Activated naive CD4-positive, alpha-beta T cell (primary cell): ENCODE results near the gene TSPAN18.

Source experiments
- DNase-seq, 4 experiments: peaks; one replicate each; lab custom pipeline; 2025; lab: John Stamatoyannopoulos, UW

TSPAN18 gene

GRCh38 chr11:44848203-44848962, 121.6 kb downstream of the TSPAN18 start:
- DNase-seq = no peak

GRCh38 chr11:44848963-44849350, 122.2 kb downstream of the TSPAN18 start:
- no peak for DNase-seq

GRCh38 chr11:44849424-44849823, 122.7 kb downstream of the TSPAN18 start:
- no peak for DNase-seq

GRCh38 chr11:44849922-44850321, 123.2 kb downstream of the TSPAN18 start:
- DNase-seq = no peak

- no peak for DNase-seq
Observed at GRCh38 chr11:44851496-44851895, 124.7 kb downstream of the TSPAN18 start.

- DNase-seq = no peak
Observed at GRCh38 chr11:44852159-44852747, 125.5 kb downstream of the TSPAN18 start.

GRCh38 chr11:44852952-44853351, 126.2 kb downstream of the TSPAN18 start:
- no peak for DNase-seq

- DNase-seq = no peak
Observed at GRCh38 chr11:44853666-44854065, 126.9 kb downstream of the TSPAN18 start.

GRCh38 chr11:44854086-44854485, 127.3 kb downstream of the TSPAN18 start:
- DNase-seq = no peak

- no peak for DNase-seq
Observed at GRCh38 chr11:44854741-44855492, 128.2 kb downstream of the TSPAN18 start.

GRCh38 chr11:44855493-44855849, 128.7 kb downstream of the TSPAN18 start:
- no peak for DNase-seq

- no peak for DNase-seq
Observed at GRCh38 chr11:44857490-44858090, 130.8 kb downstream of the TSPAN18 start.

GRCh38 chr11:44858796-44859527, 132.2 kb downstream of the TSPAN18 start:
- no peak for DNase-seq

- no peak for DNase-seq
Observed at GRCh38 chr11:44859528-44859925, 132.8 kb downstream of the TSPAN18 start.

GRCh38 chr11:44860346-44860745, 133.6 kb downstream of the TSPAN18 start:
- DNase-seq = no peak

- peak in 2 of 4 experiments; percentile 15 to 23 for DNase-seq
Observed at GRCh38 chr11:44861849-44862557, 135.2 kb downstream of the TSPAN18 start.

- no peak for DNase-seq
Observed at GRCh38 chr11:44862558-44863101, 135.9 kb downstream of the TSPAN18 start.

GRCh38 chr11:44863231-44863630, 136.5 kb downstream of the TSPAN18 start:
- no peak for DNase-seq

GRCh38 chr11:44865866-44866272, 139.1 kb downstream of the TSPAN18 start:
- DNase-seq = no peak

GRCh38 chr11:44866286-44866685, 139.5 kb downstream of the TSPAN18 start:
- DNase-seq = no peak

GRCh38 chr11:44868021-44868420, 141.3 kb downstream of the TSPAN18 start:
- no peak for DNase-seq
